ENCODE results near the gene EBI3.

DNA sequence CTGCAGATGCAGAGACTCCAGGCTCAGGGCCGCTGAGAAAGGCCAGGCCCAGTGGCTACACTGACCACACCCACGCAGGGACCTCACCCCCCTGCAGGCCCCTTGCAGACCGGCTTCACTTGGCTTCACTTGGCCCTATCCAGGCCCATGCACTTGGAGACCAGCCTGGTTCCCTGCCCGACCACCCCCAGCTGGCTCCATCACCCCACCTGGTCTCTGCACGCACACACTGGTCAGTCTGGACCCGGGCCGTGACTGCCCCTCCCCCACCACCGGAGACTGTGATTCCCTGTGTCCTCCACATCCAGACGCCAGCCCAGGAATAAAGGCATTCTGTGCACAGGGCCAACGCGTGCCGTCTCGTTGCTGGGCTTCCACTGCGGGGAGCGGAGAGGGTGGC, 4.9 kb upstream of the EBI3 start:
- TF ChIP-seq, protein P1, sequence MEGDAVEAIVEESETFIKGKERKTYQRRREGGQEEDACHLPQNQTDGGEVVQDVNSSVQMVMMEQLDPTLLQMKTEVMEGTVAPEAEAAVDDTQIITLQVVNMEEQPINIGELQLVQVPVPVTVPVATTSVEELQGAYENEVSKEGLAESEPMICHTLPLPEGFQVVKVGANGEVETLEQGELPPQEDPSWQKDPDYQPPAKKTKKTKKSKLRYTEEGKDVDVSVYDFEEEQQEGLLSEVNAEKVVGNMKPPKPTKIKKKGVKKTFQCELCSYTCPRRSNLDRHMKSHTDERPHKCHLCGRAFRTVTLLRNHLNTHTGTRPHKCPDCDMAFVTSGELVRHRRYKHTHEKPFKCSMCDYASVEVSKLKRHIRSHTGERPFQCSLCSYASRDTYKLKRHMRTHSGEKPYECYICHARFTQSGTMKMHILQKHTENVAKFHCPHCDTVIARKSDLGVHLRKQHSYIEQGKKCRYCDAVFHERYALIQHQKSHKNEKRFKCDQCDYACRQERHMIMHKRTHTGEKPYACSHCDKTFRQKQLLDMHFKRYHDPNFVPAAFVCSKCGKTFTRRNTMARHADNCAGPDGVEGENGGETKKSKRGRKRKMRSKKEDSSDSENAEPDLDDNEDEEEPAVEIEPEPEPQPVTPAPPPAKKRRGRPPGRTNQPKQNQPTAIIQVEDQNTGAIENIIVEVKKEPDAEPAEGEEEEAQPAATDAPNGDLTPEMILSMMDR (IDR thresholded peaks at IDR 0.05) = no peak
- no peak for TF ChIP-seq EP300 (IDR thresholded peaks at IDR 0.05)

Measured in upper lobe of left lung (tissue), 4 donors.